Measurements from ENCODE around the gene SLC28A1.

DNA sequence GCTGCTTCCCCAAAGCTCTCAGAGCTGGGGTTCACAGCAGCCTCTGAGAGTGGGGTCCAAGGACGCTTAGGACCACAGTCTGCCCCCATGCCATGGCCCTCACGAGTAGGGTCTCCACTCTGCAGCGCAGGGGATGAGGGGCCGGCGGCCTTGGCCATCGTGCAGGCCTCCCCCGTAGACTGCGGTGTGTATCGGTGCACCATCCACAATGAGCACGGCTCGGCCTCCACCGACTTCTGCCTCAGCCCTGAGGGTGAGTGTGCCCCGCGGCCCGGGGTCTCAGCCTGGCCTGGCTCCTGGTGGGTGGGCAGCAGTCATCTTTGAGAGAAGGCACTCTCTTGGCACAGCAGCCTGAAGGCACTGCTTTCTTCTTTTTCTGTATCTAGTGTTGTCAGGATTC is 24.8 kb upstream of the SLC28A1 start:
- no peak for TF ChIP-seq EZH2 (IDR thresholded peaks at IDR 0.05; ENCODE audit: borderline replicate concordance, low read depth, low read length, severe bottlenecking)
- no peak for TF ChIP-seq CTCF (IDR thresholded peaks at IDR 0.05; ENCODE audit: borderline replicate concordance, extremely low read depth, low read length, poor library complexity, severe bottlenecking)

All from DND-41 (cell line).